ENCODE results near the gene RIMS3.

Gene RIMS3

DNA sequence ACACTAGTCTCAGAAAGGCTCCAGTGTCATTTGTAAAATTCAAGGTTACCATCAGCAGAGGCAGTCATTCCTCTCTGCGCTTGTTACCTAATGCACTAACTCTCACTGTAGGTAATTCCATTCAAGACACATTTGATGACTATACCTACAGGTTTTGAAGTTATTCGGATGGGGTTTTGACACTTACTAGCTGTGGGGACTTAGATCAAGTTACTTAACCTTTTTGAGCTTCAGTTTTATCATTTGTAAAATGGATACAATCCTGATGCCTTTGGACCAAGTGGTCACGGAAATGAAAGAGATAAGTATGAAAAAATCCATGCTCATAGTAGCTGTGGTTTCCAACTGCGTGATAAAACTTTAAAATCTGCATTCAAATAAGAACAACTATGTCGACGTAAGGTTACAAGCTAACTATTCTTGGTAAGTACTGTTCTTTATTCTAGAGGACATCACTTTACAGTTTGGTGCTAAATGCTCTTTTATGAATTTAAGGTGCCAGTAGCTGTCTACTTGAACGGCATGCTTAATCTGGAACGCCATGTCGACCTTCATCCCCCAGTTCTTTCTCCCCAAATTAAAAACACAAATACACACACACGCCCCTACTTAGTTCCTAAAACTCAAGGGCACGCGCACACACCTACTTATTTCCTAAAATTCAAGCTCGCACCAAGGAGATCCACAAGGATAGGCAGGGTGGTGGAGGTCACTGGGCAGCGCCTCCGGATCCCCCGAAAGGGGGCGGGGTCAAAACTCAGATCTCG lies 25.5 kb upstream of the RIMS3 start:
- peaks cover 32% of the 10 kb centered on the region for H3K36me3 ChIP-seq (ENCODE audit: insufficient read depth, insufficient read length, low read length)
- peak overlapping the region; percentile 81 for H3K9ac ChIP-seq (ENCODE audit: insufficient read length, low read depth)
- DNase-seq (ENCODE audit: low read depth, low spot score): no peak
- no peak for TF ChIP-seq SUZ12 (IDR thresholded peaks at IDR 0.05; ENCODE audit: extremely low read depth, insufficient read depth, insufficient read length)
- TF ChIP-seq ZNF274 (IDR thresholded peaks at IDR 0.05; ENCODE audit: low read depth, low read length): no peak
- no peaks in the 10 kb centered on the region for H3K27me3 ChIP-seq (ENCODE audit: insufficient read depth, insufficient read length)
- H3K4me3 ChIP-seq (ENCODE audit: insufficient read length, low read depth): peak overlapping the region; percentile 83
- H3K4me1 ChIP-seq (ENCODE audit: insufficient read depth, insufficient read length): no peaks in the 10 kb centered on the region
- no peaks in the 10 kb centered on the region for H3K9me3 ChIP-seq (ENCODE audit: insufficient read depth, low read length)

DNA sequence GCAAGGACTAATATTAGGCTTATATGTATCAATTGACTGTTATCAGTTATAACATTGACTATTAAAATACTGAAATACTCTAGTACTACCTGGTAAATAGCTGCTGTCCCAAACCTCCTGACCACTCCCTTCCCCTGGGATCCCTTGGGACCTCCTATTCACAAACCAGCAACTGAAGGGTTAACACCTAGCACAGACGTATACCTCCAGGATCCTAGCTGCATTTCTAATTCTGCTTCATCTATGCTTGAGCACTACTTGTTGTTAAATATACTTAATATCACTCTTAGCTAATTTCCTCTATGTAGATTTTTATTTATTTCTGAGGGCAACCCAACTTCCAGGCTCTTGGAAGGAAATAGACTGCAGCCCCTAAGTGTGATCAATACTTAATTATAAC lies 24.3 kb upstream of the RIMS3 start:
- no peak for DNase-seq (ENCODE audit: low read depth, low spot score)
- Histone ChIP-seq H3K36me3 (ENCODE audit: insufficient read depth, insufficient read length, low read length) (peaks cover 33% of the 10 kb centered on the region), H3K4me1 (ENCODE audit: insufficient read depth, insufficient read length) (no peaks in the 10 kb centered on the region), H3K9me3 (ENCODE audit: insufficient read depth, low read length) (no peaks in the 10 kb centered on the region; the same call in 1 of the 2 replicates), H3K4me3 (ENCODE audit: insufficient read length, low read depth) (no peak overlapping the region), H3K9ac (ENCODE audit: insufficient read length, low read depth) (no peak overlapping the region), H3K27me3 (ENCODE audit: insufficient read depth, insufficient read length) (no peaks in the 10 kb centered on the region)
- TF ChIP-seq ZNF274 (IDR thresholded peaks at IDR 0.05; ENCODE audit: low read depth, low read length) (no peak), SUZ12 (IDR thresholded peaks at IDR 0.05; ENCODE audit: extremely low read depth, insufficient read depth, insufficient read length) (no peak), YY1 (IDR thresholded peaks at IDR 0.05; ENCODE audit: insufficient read depth, insufficient read length) (no peak)

DNA sequence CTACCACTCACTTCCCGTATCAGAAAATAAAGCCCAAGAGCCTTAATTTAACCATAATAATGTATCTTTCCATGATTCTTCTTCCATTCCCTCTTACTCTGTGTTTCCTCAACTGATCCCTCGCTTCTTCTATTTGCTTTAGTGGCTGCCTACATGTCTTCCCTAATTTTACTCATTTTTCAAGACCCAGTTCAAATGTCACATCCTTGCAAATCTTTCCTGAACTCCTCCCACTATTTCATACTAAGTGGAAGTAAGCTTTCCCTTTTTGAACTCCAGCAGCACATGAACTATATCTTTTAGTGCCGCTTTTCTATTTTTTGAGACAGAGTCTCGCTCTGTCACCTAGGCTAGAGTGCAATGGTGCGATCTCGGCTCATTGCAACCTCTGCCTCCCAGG lies 22.2 kb upstream of the RIMS3 start:
- Histone ChIP-seq H3K9me3 (ENCODE audit: insufficient read depth, low read length) (no peaks in the 10 kb centered on the region; the same call in 1 of the 2 replicates), H3K4me1 (ENCODE audit: insufficient read depth, insufficient read length) (no peaks in the 10 kb centered on the region), H3K9ac (ENCODE audit: insufficient read length, low read depth) (no peak overlapping the region), H3K27me3 (ENCODE audit: insufficient read depth, insufficient read length) (no peaks in the 10 kb centered on the region), H3K36me3 (ENCODE audit: insufficient read depth, insufficient read length, low read length) (peaks cover 33% of the 10 kb centered on the region), H3K4me3 (ENCODE audit: insufficient read length, low read depth) (no peak overlapping the region)
- no peak for TF ChIP-seq SUZ12 (IDR thresholded peaks at IDR 0.05; ENCODE audit: extremely low read depth, insufficient read depth, insufficient read length)
- no peak for DNase-seq (ENCODE audit: low read depth, low spot score)

DNA sequence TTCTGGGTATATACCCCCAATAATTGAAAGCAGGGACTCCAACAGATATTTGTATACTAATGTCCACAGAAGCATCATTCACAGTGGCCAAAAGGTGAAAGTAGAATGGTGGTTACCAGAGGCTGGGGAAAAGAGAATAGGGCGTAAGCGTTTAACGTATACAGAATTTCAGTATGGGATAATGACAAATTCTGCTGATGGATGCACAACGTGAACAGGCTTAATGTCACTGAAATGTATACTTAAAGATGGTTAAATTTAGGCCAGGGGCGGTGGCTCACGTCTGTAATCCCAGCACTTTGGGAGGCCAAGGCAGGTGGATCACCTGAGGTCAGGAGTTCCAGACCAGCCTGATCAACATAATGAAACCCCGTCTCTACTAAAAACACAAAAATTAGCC lies 21.6 kb upstream of the RIMS3 start:
- DNase-seq (ENCODE audit: low read depth, low spot score): no peak
- TF ChIP-seq YY1 (IDR thresholded peaks at IDR 0.05; ENCODE audit: insufficient read depth, insufficient read length) (no peak), ZNF274 (IDR thresholded peaks at IDR 0.05; ENCODE audit: low read depth, low read length) (no peak), SUZ12 (IDR thresholded peaks at IDR 0.05; ENCODE audit: extremely low read depth, insufficient read depth, insufficient read length) (no peak)

DNA sequence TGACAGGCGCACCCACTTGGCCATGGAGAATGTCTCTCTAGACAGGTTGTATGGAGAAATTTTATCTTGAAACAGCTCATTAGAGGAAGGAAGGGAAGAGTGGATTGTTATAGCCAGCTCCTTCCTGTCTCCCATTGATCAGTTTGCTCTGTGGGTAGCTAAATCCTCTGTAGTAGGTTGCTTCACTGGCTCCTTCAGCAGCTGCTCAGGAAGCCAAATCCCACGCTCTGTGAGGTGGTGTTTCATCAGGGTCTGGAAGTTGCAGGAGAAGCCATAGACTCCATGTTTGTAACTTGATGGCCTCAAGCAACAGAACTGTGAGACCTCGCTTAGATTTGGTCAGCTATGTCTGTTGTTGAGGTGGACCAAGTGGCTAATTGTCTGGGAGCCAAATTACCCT lies 19.2 kb upstream of the RIMS3 start:
- no peaks in the 10 kb centered on the region for H3K27me3 ChIP-seq (ENCODE audit: insufficient read depth, insufficient read length)
- no peaks in the 10 kb centered on the region for H3K4me1 ChIP-seq (ENCODE audit: insufficient read depth, insufficient read length)
- no peak for DNase-seq (ENCODE audit: low read depth, low spot score)
- H3K36me3 ChIP-seq (ENCODE audit: insufficient read depth, insufficient read length, low read length): peaks cover 25% of the 10 kb centered on the region
- no peak overlapping the region for H3K4me3 ChIP-seq (ENCODE audit: insufficient read length, low read depth)
- TF ChIP-seq YY1 (IDR thresholded peaks at IDR 0.05; ENCODE audit: insufficient read depth, insufficient read length): no peak
- TF ChIP-seq ZNF274 (IDR thresholded peaks at IDR 0.05; ENCODE audit: low read depth, low read length): no peak
- TF ChIP-seq SUZ12 (IDR thresholded peaks at IDR 0.05; ENCODE audit: extremely low read depth, insufficient read depth, insufficient read length): no peak
- no peaks in the 10 kb centered on the region; the same call in 1 of the 2 replicates for H3K9me3 ChIP-seq (ENCODE audit: insufficient read depth, low read length)
- no peak overlapping the region for H3K9ac ChIP-seq (ENCODE audit: insufficient read length, low read depth)

More for the DNA sequence above, 21.6 kb upstream of the RIMS3 start:
- no peaks in the 10 kb centered on the region; the same call in 1 of the 2 replicates for H3K9me3 ChIP-seq (ENCODE audit: insufficient read depth, low read length)
- H3K4me1 ChIP-seq (ENCODE audit: insufficient read depth, insufficient read length): no peaks in the 10 kb centered on the region
- H3K9ac ChIP-seq (ENCODE audit: insufficient read length, low read depth): no peak overlapping the region
- H3K36me3 ChIP-seq (ENCODE audit: insufficient read depth, insufficient read length, low read length): peaks cover 33% of the 10 kb centered on the region
- no peaks in the 10 kb centered on the region for H3K27me3 ChIP-seq (ENCODE audit: insufficient read depth, insufficient read length)
- no peak overlapping the region for H3K4me3 ChIP-seq (ENCODE audit: insufficient read length, low read depth)

DNA sequence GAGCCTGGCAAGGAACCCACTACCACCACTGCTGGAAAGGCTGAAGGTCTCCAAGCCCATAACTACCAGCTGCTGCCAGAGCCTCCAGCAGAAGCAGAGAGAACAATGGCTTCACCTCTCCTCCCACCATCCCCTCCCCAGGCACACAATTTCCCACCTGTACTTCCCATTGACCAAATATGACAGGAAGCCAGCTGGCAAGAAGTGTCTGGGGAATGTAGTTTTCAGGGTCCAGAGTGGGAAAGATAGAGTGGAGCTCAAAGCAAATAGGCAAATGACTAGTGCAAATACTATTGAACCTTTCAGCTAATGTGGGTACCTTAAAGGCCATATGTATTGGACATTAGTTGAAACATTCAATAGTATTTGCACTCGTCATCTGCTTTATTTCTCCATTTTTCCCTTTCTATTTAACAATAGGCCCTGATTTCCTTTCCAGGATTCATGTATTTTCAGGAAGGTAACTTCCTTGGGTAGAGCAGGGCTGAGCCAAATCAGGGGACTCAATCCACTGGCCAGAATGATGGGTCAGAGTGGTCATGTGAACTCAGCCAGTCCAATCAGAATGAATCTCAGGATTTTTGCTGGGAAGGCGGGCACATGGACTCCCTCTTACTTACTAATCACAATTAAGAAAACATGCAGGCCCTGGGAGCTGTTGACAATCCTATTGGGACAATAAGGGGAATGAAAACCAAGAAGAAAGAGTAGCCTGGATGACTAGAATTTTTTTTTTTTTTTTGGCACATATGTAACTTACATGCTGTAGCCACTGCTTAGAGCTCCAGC lies 13.9 kb upstream of the RIMS3 start:
- H3K4me3 ChIP-seq (ENCODE audit: insufficient read length, low read depth): no peak overlapping the region
- H3K9me3 ChIP-seq (ENCODE audit: insufficient read depth, low read length): no peaks in the 10 kb centered on the region
- H3K9ac ChIP-seq (ENCODE audit: insufficient read length, low read depth): no peak overlapping the region
- H3K27me3 ChIP-seq (ENCODE audit: insufficient read depth, insufficient read length): no peaks in the 10 kb centered on the region
- DNase-seq (ENCODE audit: low read depth, low spot score): no peak
- TF ChIP-seq ZNF274 (IDR thresholded peaks at IDR 0.05; ENCODE audit: low read depth, low read length) (no peak), YY1 (IDR thresholded peaks at IDR 0.05; ENCODE audit: insufficient read depth, insufficient read length) (no peak), SUZ12 (IDR thresholded peaks at IDR 0.05; ENCODE audit: extremely low read depth, insufficient read depth, insufficient read length) (no peak)
- no peaks in the 10 kb centered on the region for H3K4me1 ChIP-seq (ENCODE audit: insufficient read depth, insufficient read length)
- H3K36me3 ChIP-seq (ENCODE audit: insufficient read depth, insufficient read length, low read length): no peaks in the 10 kb centered on the region

DNA sequence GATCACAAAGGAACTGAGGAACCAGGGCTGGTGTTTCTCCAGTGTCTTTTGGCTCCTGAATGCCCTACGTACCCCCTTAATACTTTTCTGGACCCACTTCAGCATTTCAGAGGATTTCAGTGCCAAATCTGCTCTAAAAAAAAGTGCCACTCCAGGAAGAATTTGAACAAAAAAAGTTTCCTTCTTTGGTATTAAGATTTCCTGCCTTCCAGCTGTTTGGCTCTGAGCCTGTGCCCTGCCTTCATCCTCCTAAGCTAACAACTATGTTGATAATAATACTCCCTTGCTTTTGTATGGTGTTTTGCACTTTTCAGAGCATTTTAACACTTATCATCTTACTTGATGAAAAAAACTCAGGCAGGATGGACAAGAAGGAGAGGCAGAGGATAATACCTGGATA lies 11.0 kb upstream of the RIMS3 start:
- no peaks in the 10 kb centered on the region for H3K9me3 ChIP-seq (ENCODE audit: insufficient read depth, low read length)
- no peak for DNase-seq (ENCODE audit: low read depth, low spot score)
- no peak overlapping the region for H3K9ac ChIP-seq (ENCODE audit: insufficient read length, low read depth)
- H3K4me3 ChIP-seq (ENCODE audit: insufficient read length, low read depth): no peak overlapping the region
- no peaks in the 10 kb centered on the region for H3K27me3 ChIP-seq (ENCODE audit: insufficient read depth, insufficient read length)
- no peaks in the 10 kb centered on the region for H3K36me3 ChIP-seq (ENCODE audit: insufficient read depth, insufficient read length, low read length)
- TF ChIP-seq YY1 (IDR thresholded peaks at IDR 0.05; ENCODE audit: insufficient read depth, insufficient read length) (no peak), SUZ12 (IDR thresholded peaks at IDR 0.05; ENCODE audit: extremely low read depth, insufficient read depth, insufficient read length) (no peak), ZNF274 (IDR thresholded peaks at IDR 0.05; ENCODE audit: low read depth, low read length) (no peak)
- no peaks in the 10 kb centered on the region for H3K4me1 ChIP-seq (ENCODE audit: insufficient read depth, insufficient read length)
